ENCODE data around the gene MXI1.

DNA sequence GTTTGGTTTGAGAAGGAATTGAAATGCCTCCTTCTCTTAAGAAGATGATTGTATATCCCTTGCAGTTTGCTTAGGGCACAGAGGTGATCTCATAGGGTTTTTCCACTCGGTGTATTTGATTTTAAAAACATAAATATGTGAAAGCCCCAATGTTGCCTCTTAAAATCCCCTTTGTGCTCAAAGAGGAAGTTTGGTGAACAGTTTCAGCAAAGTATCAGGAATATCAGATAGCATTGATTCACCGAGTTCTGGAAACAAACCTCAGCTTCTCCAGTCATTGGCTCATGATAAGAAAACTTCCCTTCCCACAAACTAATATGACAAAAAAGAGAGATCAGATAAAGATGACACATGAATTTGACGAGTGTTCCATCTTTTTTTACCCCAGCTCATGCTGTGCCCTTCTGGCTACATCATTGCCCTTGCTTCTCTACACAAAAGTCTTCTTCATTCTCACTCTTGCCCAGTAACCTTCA is 117.4 kb downstream of the MXI1 start:
- TF ChIP-seq CTCF (conservative IDR thresholded peaks at IDR 0.05; ENCODE audit: low read length) (no peak), EZH2phosphoT487 (IDR thresholded peaks at IDR 0.05; ENCODE audit: borderline replicate concordance, low read depth, low read length) (no peak)

Measured in OCI-LY7 (cell line).